Omental fat pad (tissue), 4 donors: ENCODE data around the gene GAD1. TPM values are rescaled to one million over a fixed set of nuclear protein-coding genes. Genes with fewer than 3 reads are reported as not detected.

Experiments
- ATAC-seq: fragments of 150-250 bp; one replicate; pipeline ENCODE4 v1.9.1; 2016; ENCODE audit warnings: mild to moderate bottlenecking, moderate library complexity; ENCODE audit not compliant: low FRiP score
- DNase-seq: peaks from one replicate; pipeline ENCODE4 v3.0.0-alpha.2; 2019; ENCODE audit warnings: low spot score
- CTCF ChIP-seq, 3 donors: fragments of 450-650 bp; IDR thresholded peaks; one replicate each; pipeline ENCODE4 v1.5.1; 2016 to 2017; ENCODE audit warnings: antibody characterized with exemption in 3 of 3, mild to moderate bottlenecking in 3 of 3, moderate library complexity in 2 of 3
- total RNA-seq, 4 donors: library from RNA; depleted of rRNA; stranded (reverse); fragments of >200 nt; gene quantifications; one replicate each; pipeline ENCODE4 v1.1.0, GENCODE V29; 2016

GAD1 gene
- total RNA-seq, 4 donors from 2014 or later = 0.31 TPM; not detected in 3

- no peak for DNase-seq
- ATAC-seq = no peak
- TF ChIP-seq CTCF (IDR thresholded peaks at IDR 0.05) = no peak
Measured at GRCh38 chr2:170881840-170882239, 65.2 kb downstream of the GAD1 start.

GRCh38 chr2:170882758-170883157 lies 66.1 kb downstream of the GAD1 start:
- ATAC-seq (no peak), DNase-seq (no peak)
- TF ChIP-seq CTCF (IDR thresholded peaks at IDR 0.05) = no peak

GRCh38 chr2:170883683-170884082 lies 67.0 kb downstream of the GAD1 start:
- TF ChIP-seq CTCF (IDR thresholded peaks at IDR 0.05) = no peak
- no peak for ATAC-seq
- no peak for DNase-seq

GRCh38 chr2:170885130-170885791 lies 68.6 kb downstream of the GAD1 start:
- no peak for TF ChIP-seq CTCF (IDR thresholded peaks at IDR 0.05)
- DNase-seq (no peak), ATAC-seq (no peak)

GRCh38 chr2:170886386-170886785 lies 69.7 kb downstream of the GAD1 start:
- ATAC-seq (no peak), DNase-seq (no peak)
- TF ChIP-seq CTCF (IDR thresholded peaks at IDR 0.05) = no peak

- TF ChIP-seq CTCF (IDR thresholded peaks at IDR 0.05) = no peak
- no peak for DNase-seq
- no peak for ATAC-seq
Measured at GRCh38 chr2:170887496-170887895, 70.8 kb downstream of the GAD1 start.

GRCh38 chr2:170887896-170888295 lies 71.2 kb downstream of the GAD1 start:
- DNase-seq (no peak), ATAC-seq (no peak)
- no peak for TF ChIP-seq CTCF (IDR thresholded peaks at IDR 0.05)
